ENCODE results near the gene PLA2G2A.

PLA2G2A gene

DNA sequence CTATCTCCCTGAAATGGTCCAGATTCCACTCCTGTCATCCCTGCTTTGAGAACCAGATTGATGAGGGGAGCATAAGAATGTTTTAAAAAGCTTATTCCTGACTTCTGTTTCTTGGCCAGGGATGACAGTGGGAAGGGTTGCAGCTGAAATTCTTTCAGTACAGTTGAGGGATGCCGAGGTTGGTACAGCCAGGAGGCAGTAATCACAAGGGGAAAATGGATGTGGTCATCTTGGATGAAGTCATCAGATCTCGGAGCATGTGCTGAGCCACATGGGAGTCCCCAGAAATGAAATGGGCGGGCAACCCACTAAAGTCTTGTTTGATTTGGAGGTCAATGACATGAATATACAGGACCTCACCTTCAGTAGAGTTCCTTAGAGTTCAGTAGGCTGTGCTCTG is 37.3 kb downstream of the PLA2G2A start:
- no peak overlapping the region for H2AFZ ChIP-seq (ENCODE audit: low read length)
- H3K27me3 ChIP-seq (replicated peaks; ENCODE audit: insufficient read depth, low read length), result peaks cover 49% of the 10 kb centered on the region
- H3K36me3 ChIP-seq (replicated peaks; ENCODE audit: insufficient read depth, low read length), result no peaks in the 10 kb centered on the region
- no peak overlapping the region for H3K9ac ChIP-seq (ENCODE audit: low read length)
- H3K9me2 ChIP-seq (replicated peaks; ENCODE audit: insufficient read depth, low read length), result no peaks in the 10 kb centered on the region
- H3K79me2 ChIP-seq (ENCODE audit: low read length), result no peaks in the 10 kb centered on the region
- H3K4me1 ChIP-seq (ENCODE audit: low read length), result no peaks in the 10 kb centered on the region
- H3K27ac ChIP-seq (ENCODE audit: low read length), result no peak overlapping the region
- H3K4me3 ChIP-seq (ENCODE audit: low read length), result no peak overlapping the region
- H3K4me2 ChIP-seq (ENCODE audit: low read depth, low read length), result no peak overlapping the region
- TF ChIP-seq, protein P1, sequence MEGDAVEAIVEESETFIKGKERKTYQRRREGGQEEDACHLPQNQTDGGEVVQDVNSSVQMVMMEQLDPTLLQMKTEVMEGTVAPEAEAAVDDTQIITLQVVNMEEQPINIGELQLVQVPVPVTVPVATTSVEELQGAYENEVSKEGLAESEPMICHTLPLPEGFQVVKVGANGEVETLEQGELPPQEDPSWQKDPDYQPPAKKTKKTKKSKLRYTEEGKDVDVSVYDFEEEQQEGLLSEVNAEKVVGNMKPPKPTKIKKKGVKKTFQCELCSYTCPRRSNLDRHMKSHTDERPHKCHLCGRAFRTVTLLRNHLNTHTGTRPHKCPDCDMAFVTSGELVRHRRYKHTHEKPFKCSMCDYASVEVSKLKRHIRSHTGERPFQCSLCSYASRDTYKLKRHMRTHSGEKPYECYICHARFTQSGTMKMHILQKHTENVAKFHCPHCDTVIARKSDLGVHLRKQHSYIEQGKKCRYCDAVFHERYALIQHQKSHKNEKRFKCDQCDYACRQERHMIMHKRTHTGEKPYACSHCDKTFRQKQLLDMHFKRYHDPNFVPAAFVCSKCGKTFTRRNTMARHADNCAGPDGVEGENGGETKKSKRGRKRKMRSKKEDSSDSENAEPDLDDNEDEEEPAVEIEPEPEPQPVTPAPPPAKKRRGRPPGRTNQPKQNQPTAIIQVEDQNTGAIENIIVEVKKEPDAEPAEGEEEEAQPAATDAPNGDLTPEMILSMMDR (IDR thresholded peaks at IDR 0.05; ENCODE audit: low read length), result no peak
- TF ChIP-seq EZH2 (optimal IDR thresholded peaks at IDR 0.05; ENCODE audit: low read depth, low read length) (no peak), EZH2phosphoT487 (IDR thresholded peaks at IDR 0.05; ENCODE audit: low read length) (no peak)
- no peaks in the 10 kb centered on the region for H3K9me3 ChIP-seq (replicated peaks; ENCODE audit: insufficient read depth, low read length)
- DNase-seq, result no peak
- H3F3A ChIP-seq (ENCODE audit: insufficient read depth, low read length), result no peaks in the 10 kb centered on the region
- H4K20me1 ChIP-seq (ENCODE audit: insufficient read depth, low read length), result no peaks in the 10 kb centered on the region

GRCh38 chr1:19941206-19941568 is 38.2 kb downstream of the PLA2G2A start:
- no peak overlapping the region for H3K4me3 ChIP-seq (ENCODE audit: low read length)
- no peak overlapping the region for H3K4me2 ChIP-seq (ENCODE audit: low read depth, low read length)
- H4K20me1 ChIP-seq (ENCODE audit: insufficient read depth, low read length), result no peaks in the 10 kb centered on the region
- H3K36me3 ChIP-seq (replicated peaks; ENCODE audit: insufficient read depth, low read length), result no peaks in the 10 kb centered on the region
- no peak for TF ChIP-seq EZH2 (optimal IDR thresholded peaks at IDR 0.05; ENCODE audit: low read depth, low read length)
- no peak overlapping the region for H2AFZ ChIP-seq (ENCODE audit: low read length)
- no peaks in the 10 kb centered on the region for H3K79me2 ChIP-seq (ENCODE audit: low read length)
- no peaks in the 10 kb centered on the region for H3K9me3 ChIP-seq (replicated peaks; ENCODE audit: insufficient read depth, low read length)
- no peak overlapping the region for H3K9ac ChIP-seq (ENCODE audit: low read length)
- H3K4me1 ChIP-seq (ENCODE audit: low read length), result no peaks in the 10 kb centered on the region
- no peak overlapping the region for H3K27ac ChIP-seq (ENCODE audit: low read length)
- DNase-seq, result no peak
- peaks cover 40% of the 10 kb centered on the region for H3K27me3 ChIP-seq (replicated peaks; ENCODE audit: insufficient read depth, low read length)
- H3K9me2 ChIP-seq (replicated peaks; ENCODE audit: insufficient read depth, low read length), result no peaks in the 10 kb centered on the region
- H3F3A ChIP-seq (ENCODE audit: insufficient read depth, low read length), result no peaks in the 10 kb centered on the region

GRCh38 chr1:19940486-19941205 is 38.8 kb downstream of the PLA2G2A start:
- Histone ChIP-seq H3K9me2 (replicated peaks; ENCODE audit: insufficient read depth, low read length) (no peaks in the 10 kb centered on the region), H4K20me1 (ENCODE audit: insufficient read depth, low read length) (no peaks in the 10 kb centered on the region), H3K27ac (ENCODE audit: low read length) (no peak overlapping the region), H3F3A (ENCODE audit: insufficient read depth, low read length) (no peaks in the 10 kb centered on the region), H2AFZ (ENCODE audit: low read length) (no peak overlapping the region), H3K4me1 (ENCODE audit: low read length) (no peaks in the 10 kb centered on the region), H3K4me2 (ENCODE audit: low read depth, low read length) (no peak overlapping the region), H3K36me3 (replicated peaks; ENCODE audit: insufficient read depth, low read length) (no peaks in the 10 kb centered on the region), H3K4me3 (ENCODE audit: low read length) (no peak overlapping the region), H3K27me3 (replicated peaks; ENCODE audit: insufficient read depth, low read length) (peaks cover 35% of the 10 kb centered on the region), H3K9me3 (replicated peaks; ENCODE audit: insufficient read depth, low read length) (no peaks in the 10 kb centered on the region), H3K9ac (ENCODE audit: low read length) (no peak overlapping the region), H3K79me2 (ENCODE audit: low read length) (no peaks in the 10 kb centered on the region)
- DNase-seq, result no peak
- TF ChIP-seq EZH2 (optimal IDR thresholded peaks at IDR 0.05; ENCODE audit: low read depth, low read length) (no peak), EZH2phosphoT487 (IDR thresholded peaks at IDR 0.05; ENCODE audit: low read length) (no peak)
- TF ChIP-seq, protein P1 (IDR thresholded peaks at IDR 0.05; ENCODE audit: low read length), result no peak

DNA sequence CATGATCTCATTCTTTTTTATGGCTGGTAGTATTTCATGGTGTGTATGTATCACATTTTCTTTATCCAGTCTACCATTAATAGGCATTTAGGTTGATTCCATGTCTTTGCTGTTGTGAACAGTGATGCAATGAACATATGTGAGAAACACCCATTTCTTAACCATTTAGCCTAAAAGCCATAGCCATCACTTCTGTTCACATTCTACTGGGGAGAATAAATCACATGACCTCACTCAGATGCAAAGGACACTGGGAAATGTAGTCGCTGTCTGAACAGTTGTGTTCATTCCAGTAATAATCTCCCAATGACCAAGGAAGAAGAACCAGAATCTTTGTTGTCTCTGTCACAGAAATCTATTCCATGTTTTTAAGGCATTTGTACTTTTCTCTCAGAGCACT is 40.9 kb downstream of the PLA2G2A start:
- H3K9ac ChIP-seq (ENCODE audit: low read length), result no peak overlapping the region
- H3K4me3 ChIP-seq (ENCODE audit: low read length), result no peak overlapping the region
- H3K27ac ChIP-seq (ENCODE audit: low read length), result no peak overlapping the region
- no peak overlapping the region for H3K4me2 ChIP-seq (ENCODE audit: low read depth, low read length)
- no peaks in the 10 kb centered on the region for H4K20me1 ChIP-seq (ENCODE audit: insufficient read depth, low read length)
- H3K9me2 ChIP-seq (replicated peaks; ENCODE audit: insufficient read depth, low read length), result no peaks in the 10 kb centered on the region
- H3K36me3 ChIP-seq (replicated peaks; ENCODE audit: insufficient read depth, low read length), result no peaks in the 10 kb centered on the region
- H3K9me3 ChIP-seq (replicated peaks; ENCODE audit: insufficient read depth, low read length), result no peaks in the 10 kb centered on the region
- peaks cover 35% of the 10 kb centered on the region for H3K27me3 ChIP-seq (replicated peaks; ENCODE audit: insufficient read depth, low read length)
- no peaks in the 10 kb centered on the region for H3K4me1 ChIP-seq (ENCODE audit: low read length)
- H2AFZ ChIP-seq (ENCODE audit: low read length), result no peak overlapping the region
- TF ChIP-seq, protein P1 (IDR thresholded peaks at IDR 0.05; ENCODE audit: low read length), result no peak
- TF ChIP-seq EZH2phosphoT487 (IDR thresholded peaks at IDR 0.05; ENCODE audit: low read length) (no peak), EZH2 (optimal IDR thresholded peaks at IDR 0.05; ENCODE audit: low read depth, low read length) (no peak)
- no peaks in the 10 kb centered on the region for H3F3A ChIP-seq (ENCODE audit: insufficient read depth, low read length)
- no peaks in the 10 kb centered on the region for H3K79me2 ChIP-seq (ENCODE audit: low read length)
- DNase-seq, result no peak
